ENCODE data around the gene INVS.

- TF ChIP-seq EZH2phosphoT487 (IDR thresholded peaks at IDR 0.05; ENCODE audit: insufficient read depth, low read depth) (no peak), EZH2 (IDR thresholded peaks at IDR 0.05; ENCODE audit: insufficient read depth, poor library complexity, severe bottlenecking) (no peak)
These were observed 32.2 kb downstream of the INVS start for GRCh38 chr9:100131216-100131615.

Measured in GM23248 (cell line).